ENCODE measurements around the gene KCNQ1OT1. TPM values are rescaled to one million over a fixed set of nuclear protein-coding genes. Genes with fewer than 3 reads are reported as not detected.
A peak's percentile ranks its signal among the peaks of the same experiment; 100 is the strongest.

Gene KCNQ1OT1
- total RNA-seq, 2 experiments from 2014 or later = 0.19 to 0.22 TPM

- peak; percentile 4 for DNase-seq
- Mint-ChIP-seq H3K27me3 (no peaks in the 10 kb centered on the region), H3K27ac (no peak overlapping the region), H3K4me3 (no peak overlapping the region), H3K36me3 (ENCODE audit: low read depth) (no peaks in the 10 kb centered on the region), H3K4me1 (no peaks in the 10 kb centered on the region), H3K9me3 (no peaks in the 10 kb centered on the region)
- ChIA-PET POLR2A (no interaction called here), CTCF (no interaction called here)
Observed at GRCh38 chr11:2586087-2586792, 113.6 kb downstream of the KCNQ1OT1 start.

GRCh38 chr11:2585566-2586086 is 114.2 kb downstream of the KCNQ1OT1 start:
- Mint-ChIP-seq H3K4me3 (no peak overlapping the region), H3K9me3 (no peaks in the 10 kb centered on the region), H3K27me3 (no peaks in the 10 kb centered on the region), H3K27ac (no peak overlapping the region), H3K4me1 (no peaks in the 10 kb centered on the region), H3K36me3 (ENCODE audit: low read depth) (no peaks in the 10 kb centered on the region)
- ChIA-PET POLR2A (no interaction called here), CTCF (no interaction called here)
- no peak for DNase-seq

GRCh38 chr11:2584812-2585565 is 114.8 kb downstream of the KCNQ1OT1 start:
- POLR2A ChIA-PET = no interaction called here
- CTCF ChIA-PET = no interaction called here
- no peak overlapping the region for H3K4me3 Mint-ChIP-seq
- H3K36me3 Mint-ChIP-seq (ENCODE audit: low read depth) = no peaks in the 10 kb centered on the region
- no peak for DNase-seq
- H3K4me1 Mint-ChIP-seq = no peaks in the 10 kb centered on the region
- no peaks in the 10 kb centered on the region for H3K9me3 Mint-ChIP-seq
- no peaks in the 10 kb centered on the region for H3K27me3 Mint-ChIP-seq
- H3K27ac Mint-ChIP-seq = no peak overlapping the region

GRCh38 chr11:2584434-2584811 is 115.4 kb downstream of the KCNQ1OT1 start:
- POLR2A ChIA-PET = no interaction called here
- H3K4me3 Mint-ChIP-seq = no peak overlapping the region
- no peaks in the 10 kb centered on the region for H3K27me3 Mint-ChIP-seq
- no peaks in the 10 kb centered on the region for H3K9me3 Mint-ChIP-seq
- H3K36me3 Mint-ChIP-seq (ENCODE audit: low read depth) = no peaks in the 10 kb centered on the region
- CTCF ChIA-PET = no interaction called here
- DNase-seq = no peak
- H3K27ac Mint-ChIP-seq = no peak overlapping the region
- no peaks in the 10 kb centered on the region for H3K4me1 Mint-ChIP-seq

- Mint-ChIP-seq H3K9me3 (no peaks in the 10 kb centered on the region), H3K4me1 (no peaks in the 10 kb centered on the region), H3K27me3 (no peaks in the 10 kb centered on the region), H3K36me3 (ENCODE audit: low read depth) (no peaks in the 10 kb centered on the region), H3K4me3 (no peak overlapping the region), H3K27ac (no peak overlapping the region)
- DNase-seq = no peak
- ChIA-PET CTCF (no interaction called here), POLR2A (no interaction called here)
Observed at GRCh38 chr11:2583605-2583958, 116.2 kb downstream of the KCNQ1OT1 start.

GRCh38 chr11:2582946-2583604 is 116.7 kb downstream of the KCNQ1OT1 start:
- H3K9me3 Mint-ChIP-seq = no peaks in the 10 kb centered on the region
- POLR2A ChIA-PET = no interaction called here
- H3K36me3 Mint-ChIP-seq (ENCODE audit: low read depth) = no peaks in the 10 kb centered on the region
- H3K27me3 Mint-ChIP-seq = no peaks in the 10 kb centered on the region
- CTCF ChIA-PET = no interaction called here
- H3K27ac Mint-ChIP-seq = no peak overlapping the region
- no peak overlapping the region for H3K4me3 Mint-ChIP-seq
- no peak for DNase-seq
- no peaks in the 10 kb centered on the region for H3K4me1 Mint-ChIP-seq

GRCh38 chr11:2582351-2582945 is 117.3 kb downstream of the KCNQ1OT1 start:
- Mint-ChIP-seq H3K9me3 (no peaks in the 10 kb centered on the region), H3K36me3 (ENCODE audit: low read depth) (no peaks in the 10 kb centered on the region), H3K27ac (no peak overlapping the region), H3K27me3 (no peaks in the 10 kb centered on the region), H3K4me1 (no peaks in the 10 kb centered on the region), H3K4me3 (no peak overlapping the region)
- ChIA-PET POLR2A (no interaction called here), CTCF (no interaction called here)
- DNase-seq = no peak

GRCh38 chr11:2581931-2582350 is 117.9 kb downstream of the KCNQ1OT1 start:
- no peak for DNase-seq
- POLR2A ChIA-PET = no interaction called here
- no peaks in the 10 kb centered on the region for H3K27me3 Mint-ChIP-seq
- H3K9me3 Mint-ChIP-seq = no peaks in the 10 kb centered on the region
- no peaks in the 10 kb centered on the region for H3K36me3 Mint-ChIP-seq (ENCODE audit: low read depth)
- no peaks in the 10 kb centered on the region for H3K4me1 Mint-ChIP-seq
- H3K4me3 Mint-ChIP-seq = no peak overlapping the region
- no peak overlapping the region for H3K27ac Mint-ChIP-seq
- CTCF ChIA-PET = no interaction called here

GRCh38 chr11:2581151-2581930 is 118.5 kb downstream of the KCNQ1OT1 start:
- Mint-ChIP-seq H3K4me3 (no peak overlapping the region), H3K27ac (no peak overlapping the region), H3K36me3 (ENCODE audit: low read depth) (no peaks in the 10 kb centered on the region), H3K27me3 (no peaks in the 10 kb centered on the region), H3K4me1 (no peaks in the 10 kb centered on the region), H3K9me3 (no peaks in the 10 kb centered on the region)
- ChIA-PET POLR2A (no interaction called here), CTCF (interaction anchor here (0.6 kb wide), 1 partner anchor 272 kb away, joined by 3 read pairs; no protein-coding TSS in a partner anchor)
- no peak for DNase-seq

GRCh38 chr11:2580571-2581001 is 119.2 kb downstream of the KCNQ1OT1 start:
- Mint-ChIP-seq H3K27ac (no peak overlapping the region), H3K4me1 (no peaks in the 10 kb centered on the region), H3K4me3 (no peak overlapping the region), H3K27me3 (no peaks in the 10 kb centered on the region), H3K36me3 (ENCODE audit: low read depth) (no peaks in the 10 kb centered on the region), H3K9me3 (no peaks in the 10 kb centered on the region)
- ChIA-PET CTCF (interaction anchor here (0.6 kb wide), 1 partner anchor 273 kb away, joined by 3 read pairs; no protein-coding TSS in a partner anchor), POLR2A (no interaction called here)
- no peak for DNase-seq

GRCh38 chr11:2580061-2580421 is 119.8 kb downstream of the KCNQ1OT1 start:
- H3K9me3 Mint-ChIP-seq = no peaks in the 10 kb centered on the region
- no peaks in the 10 kb centered on the region for H3K27me3 Mint-ChIP-seq
- DNase-seq = no peak
- no peaks in the 10 kb centered on the region for H3K36me3 Mint-ChIP-seq (ENCODE audit: low read depth)
- no peak overlapping the region for H3K4me3 Mint-ChIP-seq
- ChIA-PET POLR2A (no interaction called here), CTCF (no interaction called here)
- H3K4me1 Mint-ChIP-seq = no peaks in the 10 kb centered on the region
- no peak overlapping the region for H3K27ac Mint-ChIP-seq

- H3K36me3 Mint-ChIP-seq (ENCODE audit: low read depth) = no peaks in the 10 kb centered on the region
- CTCF ChIA-PET = no interaction called here
- H3K27me3 Mint-ChIP-seq = no peaks in the 10 kb centered on the region
- no peak overlapping the region for H3K27ac Mint-ChIP-seq
- no peaks in the 10 kb centered on the region for H3K4me1 Mint-ChIP-seq
- no peak for DNase-seq
- H3K9me3 Mint-ChIP-seq = no peaks in the 10 kb centered on the region
- H3K4me3 Mint-ChIP-seq = no peak overlapping the region
- POLR2A ChIA-PET = no interaction called here
Observed at GRCh38 chr11:2579315-2580060, 120.3 kb downstream of the KCNQ1OT1 start.

All from activated CD4-positive, alpha-beta T cell treated with anti-CD3 and anti-CD28 coated beads, Interleukin-2, amount 10 ng/mL, durations not matched to agents 7 days and 5 days (primary cell).